GM12872 (cell line): Measurements from ENCODE around the gene PRKN.

ENCODE experiments used
- TF ChIP-seq, protein P1 (sequence below): IDR thresholded peaks from 3 replicates; pipeline ENCODE4 v1.5.1; 2011; ENCODE audit warnings: low read depth, mild to moderate bottlenecking, low read length, moderate library complexity; ENCODE audit not compliant: insufficient read depth

PRKN gene

DNA sequence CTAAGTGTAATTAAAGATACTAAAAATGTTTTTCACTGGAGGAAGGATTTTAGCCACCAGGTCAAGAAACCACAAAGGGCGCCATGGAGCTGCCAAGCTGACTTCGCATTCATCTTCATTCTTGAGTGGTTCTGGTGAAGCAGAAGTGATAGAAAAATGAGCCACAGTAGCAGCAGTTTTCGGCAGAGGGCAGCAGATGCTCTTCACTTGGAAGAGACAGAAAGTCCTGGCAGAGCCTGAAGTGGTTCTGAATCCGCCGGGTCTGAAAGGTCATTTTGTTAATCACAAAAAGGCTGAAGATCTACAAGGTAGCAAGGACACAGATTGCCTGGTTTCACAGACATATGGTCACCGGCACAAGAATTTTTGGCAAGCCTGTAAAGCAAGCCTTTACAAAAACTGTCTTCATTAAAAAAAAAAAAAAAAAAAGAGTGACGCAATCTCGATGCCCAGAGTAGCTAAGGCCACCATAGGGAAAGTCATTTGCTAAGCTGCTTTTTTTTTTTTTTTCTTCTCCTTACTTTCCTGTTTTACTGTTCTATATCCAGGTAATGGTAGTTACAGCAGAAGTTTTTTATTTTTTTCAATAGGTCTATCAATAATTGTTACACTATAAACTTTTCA lies 1108.6 kb downstream of the PRKN start:
- TF ChIP-seq, protein P1, sequence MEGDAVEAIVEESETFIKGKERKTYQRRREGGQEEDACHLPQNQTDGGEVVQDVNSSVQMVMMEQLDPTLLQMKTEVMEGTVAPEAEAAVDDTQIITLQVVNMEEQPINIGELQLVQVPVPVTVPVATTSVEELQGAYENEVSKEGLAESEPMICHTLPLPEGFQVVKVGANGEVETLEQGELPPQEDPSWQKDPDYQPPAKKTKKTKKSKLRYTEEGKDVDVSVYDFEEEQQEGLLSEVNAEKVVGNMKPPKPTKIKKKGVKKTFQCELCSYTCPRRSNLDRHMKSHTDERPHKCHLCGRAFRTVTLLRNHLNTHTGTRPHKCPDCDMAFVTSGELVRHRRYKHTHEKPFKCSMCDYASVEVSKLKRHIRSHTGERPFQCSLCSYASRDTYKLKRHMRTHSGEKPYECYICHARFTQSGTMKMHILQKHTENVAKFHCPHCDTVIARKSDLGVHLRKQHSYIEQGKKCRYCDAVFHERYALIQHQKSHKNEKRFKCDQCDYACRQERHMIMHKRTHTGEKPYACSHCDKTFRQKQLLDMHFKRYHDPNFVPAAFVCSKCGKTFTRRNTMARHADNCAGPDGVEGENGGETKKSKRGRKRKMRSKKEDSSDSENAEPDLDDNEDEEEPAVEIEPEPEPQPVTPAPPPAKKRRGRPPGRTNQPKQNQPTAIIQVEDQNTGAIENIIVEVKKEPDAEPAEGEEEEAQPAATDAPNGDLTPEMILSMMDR = no peak

DNA sequence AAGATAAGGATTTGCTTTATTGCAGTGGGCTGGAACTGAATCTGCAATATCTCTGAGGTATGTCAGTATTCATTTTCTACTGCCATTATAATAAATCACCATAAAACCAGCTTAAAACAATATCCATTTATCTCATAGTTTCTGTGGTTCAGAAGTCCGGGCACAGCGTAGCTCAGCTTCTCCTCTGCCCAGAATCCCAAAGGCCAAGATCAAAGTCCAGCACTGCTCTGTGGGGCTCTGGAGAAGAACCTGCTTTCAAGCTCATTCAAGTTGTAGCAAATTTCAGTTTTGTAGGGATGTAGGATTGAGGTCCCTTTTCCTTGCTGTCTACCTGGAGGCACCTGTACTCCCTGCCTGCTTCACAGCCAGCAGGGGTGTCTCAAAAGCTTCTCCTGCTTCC lies 1113.9 kb downstream of the PRKN start:
- TF ChIP-seq, protein P1 = no peak

DNA sequence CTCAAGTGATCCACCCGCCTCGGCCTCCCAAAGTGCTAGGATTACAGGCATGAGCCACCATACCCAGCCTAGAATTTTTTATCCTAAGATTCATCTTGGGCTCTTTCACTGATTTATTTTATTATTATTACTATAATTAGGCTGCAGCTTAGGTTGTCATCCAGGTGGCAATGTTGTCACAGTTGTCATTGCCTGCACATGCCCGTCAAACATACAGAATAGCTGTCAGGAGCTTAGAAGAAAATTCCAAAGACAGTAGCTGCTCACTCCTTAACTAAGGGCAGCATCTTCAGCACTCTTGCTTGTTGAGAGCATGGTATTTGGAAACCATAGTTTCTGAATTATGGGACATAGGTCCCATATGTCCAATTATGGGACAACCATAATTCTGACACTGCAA lies 1118.8 kb downstream of the PRKN start:
- TF ChIP-seq, protein P1 = no peak

DNA sequence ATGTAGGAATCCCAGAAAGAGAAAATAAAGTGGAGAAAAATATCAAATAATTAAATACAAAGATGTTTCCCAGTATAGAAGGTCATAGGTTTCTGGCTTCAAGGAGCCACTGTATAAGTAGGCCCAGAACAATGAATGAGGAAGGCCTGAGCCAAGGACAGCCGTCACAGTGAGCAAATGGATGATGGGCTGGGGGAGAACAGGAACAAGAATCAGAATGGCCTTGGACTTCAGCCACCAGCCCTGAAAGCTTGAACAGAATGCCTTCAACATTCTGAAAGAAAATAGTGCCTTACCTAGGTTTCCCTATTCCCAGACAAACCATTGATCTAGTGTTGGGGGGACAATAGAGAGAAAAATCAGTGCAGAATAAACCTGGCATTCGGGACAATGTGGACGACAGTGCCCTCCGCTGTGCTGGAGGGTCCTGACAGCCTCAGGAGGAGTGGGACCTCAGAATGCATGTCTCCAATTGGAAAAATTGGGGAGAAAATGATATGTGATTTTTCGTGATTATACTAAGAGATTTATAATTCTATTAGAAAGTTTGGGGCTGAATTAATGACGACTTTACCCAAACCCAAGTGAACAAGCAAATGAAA lies 1119.8 kb downstream of the PRKN start:
- TF ChIP-seq, protein P1 = no peak

DNA sequence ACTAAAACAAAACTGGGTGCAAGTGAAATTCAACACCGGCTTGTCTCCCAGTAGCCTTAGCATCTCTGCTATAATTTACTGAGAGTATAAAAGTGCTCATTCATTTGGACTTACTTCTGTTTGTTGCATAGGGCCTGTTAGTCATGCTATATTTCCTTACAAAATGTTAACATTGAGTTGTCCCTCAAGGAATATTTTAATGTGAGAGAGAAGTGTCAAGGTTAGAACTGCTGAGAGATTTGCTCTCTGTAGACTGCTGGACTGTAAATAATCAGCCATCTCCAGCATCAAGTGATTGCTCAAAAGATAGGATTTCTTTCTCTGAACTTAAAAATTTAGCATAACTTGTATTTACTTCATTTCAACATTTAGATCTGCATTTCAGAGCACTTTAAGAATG lies 1125.2 kb downstream of the PRKN start:
- TF ChIP-seq, protein P1 = no peak

DNA sequence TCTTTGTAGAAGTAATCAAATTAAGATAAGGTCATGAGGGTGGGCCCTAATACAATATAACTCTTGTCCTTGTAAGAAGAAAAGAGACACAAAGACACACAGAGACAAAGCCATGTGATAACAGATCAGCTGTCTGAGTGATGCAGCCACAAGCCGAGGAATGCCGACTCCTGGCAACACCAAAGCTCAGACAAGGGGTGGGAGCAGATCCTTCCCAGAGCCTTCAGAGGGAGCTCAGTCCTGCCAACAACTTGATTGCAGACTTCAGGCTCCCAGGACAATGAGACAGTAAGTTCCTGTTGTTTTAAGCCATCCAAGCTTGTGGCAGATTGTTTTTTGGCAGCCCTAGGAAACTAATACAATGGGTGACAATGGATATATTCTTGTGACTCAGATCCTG lies 1128.7 kb downstream of the PRKN start:
- TF ChIP-seq, protein P1 = no peak

DNA sequence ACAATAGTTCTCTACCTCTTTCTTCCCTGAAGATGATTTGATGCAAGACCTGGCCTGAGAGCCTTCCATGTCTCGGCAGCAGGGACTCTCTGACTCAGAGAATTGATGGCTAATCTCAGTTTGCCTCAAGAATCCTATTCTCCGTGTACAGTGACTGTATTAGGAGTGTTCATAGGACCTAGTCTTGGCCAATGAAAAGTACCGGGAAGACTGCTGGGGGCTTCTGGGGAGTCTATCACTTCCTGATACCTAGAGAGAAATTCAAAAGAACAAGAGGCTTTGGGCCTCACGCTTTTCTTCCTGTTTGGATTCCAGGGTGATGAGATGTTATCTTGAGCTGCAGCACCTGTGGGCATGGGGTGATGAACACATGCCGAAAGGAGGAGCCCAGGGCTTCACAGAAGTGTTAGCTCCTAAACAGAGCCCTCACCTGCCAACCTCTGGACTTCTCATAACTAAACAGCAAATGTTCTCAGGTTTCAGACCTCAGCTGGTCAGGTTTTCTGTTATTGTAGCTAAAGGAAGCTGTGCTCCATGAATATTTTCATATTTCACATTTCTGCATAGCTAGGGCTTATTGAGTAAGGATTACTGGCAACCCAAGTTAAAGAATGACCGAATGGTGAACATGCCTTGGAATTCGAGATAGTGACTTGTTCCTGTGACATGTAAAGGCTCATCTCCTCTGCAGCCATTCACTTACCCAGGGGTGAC lies 1130.6 kb downstream of the PRKN start:
- TF ChIP-seq, protein P1 = no peak
